Right renal pelvis (tissue), 4 donors: ENCODE results near the gene VPS13D. TPM values are rescaled to one million over a fixed set of nuclear protein-coding genes. Genes with fewer than 3 reads are reported as not detected.
"Not testable (repeated sequence)": the region's sequence is repeated elsewhere in the genome, so short reads cannot be mapped to it uniquely, and the experiment has no call there.

ENCODE experiments used
- DNase-seq, 4 donors: peaks; one replicate each; pipeline ENCODE4 v3.0.0-alpha.2; 2013; ENCODE audit warnings: low read depth in 4 of 4, low spot score in 3 of 4, missing footprints in 1 of 4
- polyA plus RNA-seq, 4 donors: library from polyadenylated mRNA; unstranded; fragments of 120-200 nt; gene quantifications; one replicate each; pipeline ENCODE4 v1.2.1, GENCODE V29; 2013; ENCODE audit not compliant: insufficient read length in 4 of 4

Gene VPS13D
- polyA plus RNA-seq, 4 donors: 24.2 to 27.8 (median 26.3) TPM

DNA sequence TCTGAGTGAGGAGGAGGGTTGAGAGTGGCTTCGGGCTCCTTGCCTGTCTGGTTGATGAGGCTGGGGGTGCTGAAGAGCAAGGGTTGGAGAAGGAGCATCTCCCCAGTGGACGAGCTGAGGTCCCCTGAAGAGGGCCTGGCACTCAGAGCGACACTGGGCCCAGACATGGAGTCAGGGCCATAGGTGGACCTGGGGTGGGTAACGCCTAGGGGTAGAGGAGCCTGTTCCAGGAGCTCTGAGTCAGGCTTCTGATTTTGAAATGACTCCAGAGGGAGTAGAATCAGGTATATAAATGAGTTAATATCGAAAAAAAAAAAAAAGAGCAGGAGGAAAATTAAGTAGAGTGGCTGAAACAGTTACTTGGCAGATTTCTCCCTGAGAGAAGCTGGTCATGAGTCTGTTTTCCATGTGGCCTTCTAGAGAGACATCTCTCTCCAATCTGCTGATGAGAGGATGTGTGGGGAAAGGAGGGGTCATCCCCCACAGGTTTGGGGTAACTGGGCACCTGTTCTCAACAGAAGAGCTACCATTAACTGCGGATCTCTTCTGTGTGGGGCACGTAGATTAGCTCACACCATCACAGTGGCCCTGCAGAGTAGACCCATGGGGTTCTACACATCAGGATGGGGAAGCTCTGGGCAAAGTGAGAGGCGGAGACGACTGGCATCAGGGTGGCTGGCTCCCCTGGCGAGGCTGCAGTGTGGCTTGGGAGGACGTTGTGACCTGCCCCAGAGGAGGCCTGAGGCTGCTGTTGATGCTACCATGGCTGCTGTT is 272.7 kb downstream of the VPS13D start:
- no peak for DNase-seq

DNA sequence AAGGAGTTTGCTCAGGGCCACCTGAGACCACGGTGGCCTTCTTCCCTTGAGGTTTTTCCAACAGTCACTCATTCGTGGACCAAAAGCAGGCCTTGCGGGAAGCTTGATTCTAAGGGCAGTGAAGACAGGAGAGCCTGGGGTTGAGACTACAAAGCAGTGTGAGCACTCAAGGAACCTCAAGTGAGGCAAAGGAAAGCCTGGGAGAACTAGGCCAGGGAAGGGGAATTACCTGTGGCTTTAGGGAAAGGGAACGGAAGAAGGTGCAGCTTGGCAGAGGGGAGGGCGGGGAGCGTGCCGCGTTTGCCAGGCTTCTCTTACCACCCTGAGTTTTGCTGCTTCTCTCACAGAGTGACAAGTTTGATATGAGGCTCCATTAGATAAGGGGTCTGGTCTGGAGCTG is 273.9 kb downstream of the VPS13D start:
- DNase-seq: no peak

DNA sequence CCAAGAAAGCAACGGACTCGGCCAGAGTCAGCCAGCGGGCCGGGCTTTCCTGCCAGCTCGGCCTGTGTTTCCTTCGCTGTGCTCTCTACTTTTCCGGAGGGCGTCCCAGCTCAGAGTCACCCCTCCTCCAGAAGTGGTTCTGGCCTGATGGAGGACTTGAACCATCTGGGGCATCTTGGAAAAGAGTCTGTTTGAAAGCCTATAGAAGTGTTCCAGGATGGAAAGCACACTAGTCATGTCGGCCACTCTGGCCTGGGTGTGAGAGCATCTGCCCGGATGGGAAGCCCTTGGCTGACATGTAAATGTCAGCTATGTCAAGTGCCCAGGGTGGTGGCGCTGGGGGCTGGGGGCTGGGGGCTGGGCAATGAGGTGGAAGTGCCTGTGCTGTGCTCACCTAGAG is 274.8 kb downstream of the VPS13D start:
- no peak for DNase-seq

DNA sequence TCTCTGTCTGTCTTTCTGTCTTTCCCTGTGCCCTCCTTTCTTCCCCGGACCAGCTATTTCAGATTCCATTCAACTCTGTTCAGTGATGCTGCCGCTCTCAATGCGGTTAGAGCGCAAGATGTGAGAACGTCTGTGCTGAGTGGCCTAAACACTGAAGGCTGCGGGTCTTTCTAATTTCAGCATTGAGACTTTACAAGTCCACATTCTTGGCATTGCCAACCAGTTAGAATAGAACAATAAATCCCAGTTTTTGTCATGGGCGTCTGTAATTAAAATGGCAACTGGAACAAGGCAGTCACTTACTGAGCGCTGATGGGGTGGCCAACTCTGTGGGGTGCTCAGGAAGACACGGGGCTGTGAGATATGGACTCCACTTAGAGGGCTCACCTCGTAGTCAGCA is 275.4 kb downstream of the VPS13D start:
- no peak for DNase-seq

DNA sequence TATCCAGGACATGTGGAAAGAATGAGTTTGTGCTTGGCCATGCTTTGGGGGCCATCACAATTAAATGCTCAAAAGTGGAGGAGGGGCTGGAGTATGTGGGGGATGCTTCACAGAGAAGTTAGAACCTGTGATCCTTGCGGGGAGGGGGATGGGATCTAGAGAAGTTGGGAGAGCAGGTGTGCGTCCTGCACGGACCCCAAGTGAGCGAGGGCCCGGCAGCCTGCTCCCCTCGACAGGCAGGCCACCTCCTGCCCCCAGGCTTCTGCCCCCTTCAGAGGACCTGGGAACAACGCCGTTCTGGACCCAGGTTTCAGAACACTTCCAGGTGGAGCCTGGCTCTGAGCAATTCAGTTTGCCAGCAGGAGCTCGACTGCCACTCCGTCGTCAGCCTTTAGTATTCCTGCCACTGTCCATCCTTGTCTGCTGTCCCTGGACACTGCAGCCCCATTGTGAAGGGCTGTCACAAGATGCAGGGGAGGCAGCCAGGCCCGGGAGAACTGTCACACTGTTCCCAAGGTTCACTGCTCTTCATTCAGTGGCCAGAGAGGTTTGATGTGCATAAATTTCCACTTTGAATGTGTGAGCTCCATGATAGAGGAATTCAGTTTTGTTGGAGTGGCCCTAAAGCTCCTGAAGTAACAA is 275.9 kb downstream of the VPS13D start:
- DNase-seq: no peak

DNA sequence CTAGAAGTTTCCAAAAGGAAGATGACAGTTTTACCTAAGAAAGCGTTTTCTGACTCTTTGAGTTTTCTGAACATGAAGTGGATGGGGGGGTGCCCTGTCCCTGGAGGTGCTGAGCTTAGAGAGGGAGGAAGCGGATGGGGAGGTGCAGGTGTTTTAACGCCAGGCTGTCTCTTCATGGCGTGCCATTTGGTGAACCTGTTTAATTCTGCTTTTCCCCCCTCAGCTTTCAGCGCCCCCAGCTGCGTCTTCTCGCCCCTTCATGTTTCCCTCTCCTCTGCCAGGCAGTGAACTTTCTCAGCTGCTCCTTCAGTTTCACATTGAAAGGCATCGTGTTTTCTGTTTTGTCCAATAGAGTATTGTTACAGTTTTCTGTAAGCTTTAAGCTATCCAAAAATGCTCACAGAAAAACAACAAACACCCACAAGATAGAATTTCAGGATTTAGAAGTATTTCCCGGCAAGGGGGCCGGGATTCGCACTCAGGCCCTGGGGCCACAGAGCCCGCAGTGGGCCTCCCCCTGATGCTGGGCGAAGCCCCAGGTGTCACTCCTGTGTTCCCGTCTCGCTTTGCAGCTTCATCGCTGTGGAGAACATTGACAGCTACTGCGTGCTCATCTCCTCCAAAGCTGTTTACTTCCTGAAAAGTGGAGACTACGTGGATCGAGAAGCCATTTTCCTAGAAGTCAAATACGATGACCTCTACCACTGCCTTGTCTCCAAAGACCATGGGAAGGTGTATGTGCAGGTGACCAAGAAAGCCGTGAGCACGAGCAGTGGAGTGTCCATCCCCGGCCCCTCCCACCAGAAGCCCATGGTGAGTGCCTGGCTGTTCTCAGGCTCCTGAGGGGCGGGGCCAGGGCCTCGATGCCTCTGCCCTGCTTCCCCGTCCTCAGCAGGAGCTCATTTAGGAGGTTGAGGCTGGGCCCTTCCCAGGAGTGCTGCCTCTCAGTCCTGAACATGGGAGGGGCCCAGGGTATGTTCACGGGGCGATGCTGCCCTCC is 276.8 kb downstream of the VPS13D start:
- no peak for DNase-seq

DNA sequence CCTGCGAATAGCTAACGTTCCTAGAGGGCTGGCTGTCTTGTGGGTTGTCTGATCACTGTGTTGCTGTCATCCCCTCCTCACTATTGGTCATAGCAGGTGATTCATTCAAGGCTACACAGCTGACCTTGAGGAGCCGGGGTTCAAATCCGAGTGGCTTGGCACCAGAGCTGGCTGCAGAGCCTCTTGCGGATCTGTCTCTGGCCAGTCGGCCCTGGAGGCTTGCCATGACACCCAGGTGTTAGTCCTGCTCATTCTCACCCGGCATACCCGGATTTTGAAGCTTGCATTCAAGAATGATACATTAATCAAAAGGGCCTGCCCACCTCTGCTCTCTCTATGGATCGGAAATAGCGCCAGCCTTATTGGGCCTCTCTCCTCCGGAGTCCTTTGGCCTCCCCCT is 277.8 kb downstream of the VPS13D start:
- no peak for DNase-seq

DNA sequence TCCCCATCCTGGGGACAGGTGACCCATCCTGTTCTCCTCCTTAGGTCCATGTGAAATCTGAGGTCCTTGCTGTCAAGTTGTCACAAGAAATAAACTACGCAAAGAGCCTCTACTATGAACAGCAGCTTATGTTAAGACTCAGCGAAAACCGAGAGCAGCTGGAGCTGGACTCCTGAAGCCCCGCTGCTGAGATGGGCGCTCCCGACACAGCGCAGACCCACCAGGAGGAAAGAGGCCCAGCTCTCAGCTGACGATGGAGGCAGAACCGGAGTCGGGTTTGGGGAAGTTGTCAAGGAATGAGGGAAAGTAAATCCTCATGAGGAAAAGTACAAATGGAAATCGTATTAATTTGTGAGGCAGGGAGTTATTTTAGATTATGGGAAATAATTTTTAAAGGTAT is 279.0 kb downstream of the VPS13D start:
- no peak for DNase-seq

DNA sequence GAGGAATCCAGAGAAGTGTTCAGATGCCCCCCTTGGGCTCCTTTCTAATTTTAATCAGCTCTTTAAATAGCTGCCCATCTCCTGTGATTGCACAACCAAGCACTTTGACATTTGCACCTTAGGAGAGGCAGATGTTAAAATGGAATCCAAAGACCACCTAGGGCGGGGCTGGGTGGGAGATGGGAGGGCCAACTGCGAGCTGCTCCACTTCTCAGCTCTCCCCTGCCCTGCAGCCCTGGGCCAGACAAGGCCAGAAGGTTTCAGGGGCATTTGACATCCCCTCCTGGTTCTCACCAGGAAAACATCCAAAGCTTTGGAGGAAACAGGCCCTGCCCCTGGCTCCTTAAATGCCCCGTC is 281.3 kb downstream of the VPS13D start:
- DNase-seq: no peak

DNA sequence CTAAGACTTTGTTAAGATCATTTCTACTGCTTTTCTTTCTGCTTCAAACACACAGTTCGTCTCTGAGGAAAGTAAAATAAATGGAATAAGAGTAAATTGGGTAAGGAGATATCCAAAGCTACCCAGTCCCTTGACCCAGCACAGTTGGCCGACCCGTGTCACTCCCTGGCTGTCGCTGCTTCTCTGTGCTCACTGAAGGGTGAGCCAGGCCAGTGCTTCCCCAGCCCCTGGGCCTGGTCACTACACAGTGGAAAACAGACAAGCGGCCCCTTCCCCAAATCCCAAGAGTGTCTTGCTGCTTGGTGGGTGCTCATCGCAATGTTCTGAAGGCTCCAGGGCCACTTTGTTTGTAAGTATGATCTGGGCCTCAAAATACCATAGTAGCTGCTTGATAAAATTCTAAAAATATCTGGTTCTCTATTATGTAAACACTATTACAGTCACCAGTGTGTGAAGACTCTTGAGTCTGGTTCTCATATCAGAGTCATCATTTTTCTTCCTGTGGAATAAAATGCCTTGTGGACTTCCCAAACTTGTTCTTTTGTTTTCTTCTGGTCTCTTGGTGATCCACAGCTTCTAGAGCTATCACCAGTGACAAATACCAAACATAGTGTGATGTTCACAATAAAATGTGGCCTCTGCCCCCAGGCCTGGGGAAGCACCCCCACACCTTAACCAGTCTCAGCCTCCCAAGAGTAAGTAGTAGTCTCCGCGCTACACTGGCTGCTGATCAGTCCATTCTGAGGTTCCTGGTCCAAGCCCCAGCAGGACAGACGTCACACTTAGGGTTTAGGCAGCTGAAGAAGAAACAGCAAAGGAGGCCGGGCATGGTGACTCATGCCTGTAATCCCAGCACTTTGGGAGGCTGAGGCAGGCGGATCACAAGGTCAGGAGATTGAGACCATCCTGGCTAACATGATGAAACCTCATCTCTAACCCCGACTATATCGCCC is 282.0 kb downstream of the VPS13D start:
- no peak for DNase-seq

DNA sequence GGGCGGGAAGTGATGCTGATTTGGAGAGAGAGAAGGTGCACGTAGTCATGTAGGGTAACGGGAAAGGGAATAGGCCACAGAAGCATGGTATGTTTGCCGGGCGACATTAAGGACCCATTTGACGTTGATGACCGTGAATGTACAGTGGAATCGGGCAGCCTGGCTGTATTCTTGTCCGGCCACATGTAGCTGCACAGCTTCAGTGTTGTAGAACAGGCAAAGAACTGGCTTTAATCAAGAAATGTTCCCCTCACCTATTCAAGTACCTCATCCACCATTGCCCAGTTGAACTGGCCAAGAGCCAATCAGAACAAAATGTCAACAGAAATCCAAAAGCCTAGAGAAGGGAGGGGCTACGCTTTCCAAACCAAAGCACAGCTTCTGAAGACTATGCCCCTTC is 283.4 kb downstream of the VPS13D start:
- DNase-seq: no peak

DNA sequence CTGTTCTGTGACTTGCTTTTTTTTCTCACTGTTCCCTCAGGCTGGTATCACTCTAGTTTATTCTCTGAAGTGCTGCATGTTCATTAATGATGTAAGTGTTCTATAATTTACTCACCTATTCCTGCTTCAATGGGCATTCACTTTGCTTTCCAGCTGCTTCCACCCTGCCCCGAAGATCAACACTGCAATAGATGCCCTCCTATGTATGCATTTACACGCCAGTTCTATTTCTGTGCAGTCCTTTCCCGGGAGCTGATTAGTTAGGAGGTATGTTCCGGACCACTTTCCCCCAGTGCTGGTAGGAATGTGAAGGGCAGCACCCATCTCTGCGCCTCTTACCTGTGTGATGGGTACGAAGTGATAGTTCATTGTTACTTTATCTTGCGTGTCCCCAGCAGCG is 284.8 kb downstream of the VPS13D start:
- no peak for DNase-seq

DNA sequence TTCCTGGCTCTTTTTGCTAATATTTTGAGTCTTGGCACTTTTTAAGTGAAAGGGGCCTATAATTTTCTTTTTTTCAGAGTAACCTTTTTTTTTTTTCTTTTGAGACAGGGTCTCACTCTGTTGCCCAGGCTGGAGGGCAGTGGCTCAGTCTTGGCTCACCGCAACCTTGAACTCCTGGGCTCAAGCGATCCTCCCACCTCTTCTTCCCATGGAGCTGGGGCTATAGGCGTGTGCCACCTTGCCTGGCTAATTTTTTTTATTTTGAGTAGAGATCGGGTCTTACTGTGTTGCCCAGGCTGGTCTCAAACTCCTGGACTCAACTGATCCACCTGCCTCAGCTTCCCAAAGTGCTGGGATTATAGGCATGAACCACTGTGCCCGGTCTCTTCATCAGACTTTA is 285.4 kb downstream of the VPS13D start:
- DNase-seq: no peak

DNA sequence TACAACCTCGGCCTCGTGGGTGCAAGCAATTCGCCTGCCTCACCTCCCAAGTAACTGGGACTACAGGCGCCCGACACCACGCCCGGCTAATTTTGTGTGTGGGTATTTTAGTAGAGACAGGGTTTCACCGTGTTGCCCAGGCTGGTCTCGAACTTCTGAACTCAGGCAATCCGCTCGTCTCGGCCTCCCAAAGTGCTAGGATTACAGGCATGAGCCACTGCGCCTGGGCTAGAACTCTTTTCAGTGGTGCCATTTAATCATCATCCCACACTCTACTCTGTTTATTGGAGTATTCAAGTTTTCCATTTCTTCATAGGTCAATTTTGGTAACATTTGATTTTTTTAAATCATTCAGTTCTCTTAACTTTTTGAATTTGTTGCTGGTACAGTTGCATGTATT is 286.9 kb downstream of the VPS13D start:
- DNase-seq: no peak

DNA sequence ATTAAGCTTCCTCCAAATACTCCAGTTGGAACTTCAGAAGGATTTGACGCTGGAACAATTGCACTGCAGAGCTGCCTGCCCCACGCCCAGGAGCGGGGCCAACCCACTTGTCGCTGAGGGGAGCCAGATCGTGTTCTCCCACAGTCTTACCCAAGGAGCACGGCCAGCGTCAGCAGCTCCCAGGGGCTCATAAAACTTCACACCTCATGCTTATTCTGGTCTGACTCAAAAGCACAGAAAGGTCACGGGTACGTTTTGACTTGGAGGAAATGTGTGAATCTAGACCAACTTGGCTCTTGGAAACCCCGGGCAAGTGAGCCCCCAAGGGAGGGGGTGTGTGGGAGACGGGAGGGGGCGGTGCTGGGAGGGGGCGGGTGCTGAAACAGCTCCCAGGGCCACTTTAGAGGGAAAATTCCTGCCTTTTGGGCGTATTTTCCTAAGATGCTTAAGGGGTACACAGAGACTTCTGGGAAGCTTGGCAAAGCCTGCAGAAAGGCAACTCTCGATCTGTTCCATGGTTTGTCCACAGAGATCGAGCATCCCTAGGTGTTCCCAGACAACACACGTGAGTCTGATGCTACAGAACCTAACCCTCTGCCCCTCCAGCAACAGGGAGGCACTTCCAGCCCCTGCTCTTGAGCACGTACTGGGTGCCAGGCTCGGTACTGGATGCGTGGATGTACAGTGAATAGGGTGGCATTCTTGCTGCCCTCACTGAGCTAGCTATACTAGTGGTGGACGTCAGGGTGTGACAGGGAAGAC is 289.3 kb downstream of the VPS13D start:
- DNase-seq: no peak

DNA sequence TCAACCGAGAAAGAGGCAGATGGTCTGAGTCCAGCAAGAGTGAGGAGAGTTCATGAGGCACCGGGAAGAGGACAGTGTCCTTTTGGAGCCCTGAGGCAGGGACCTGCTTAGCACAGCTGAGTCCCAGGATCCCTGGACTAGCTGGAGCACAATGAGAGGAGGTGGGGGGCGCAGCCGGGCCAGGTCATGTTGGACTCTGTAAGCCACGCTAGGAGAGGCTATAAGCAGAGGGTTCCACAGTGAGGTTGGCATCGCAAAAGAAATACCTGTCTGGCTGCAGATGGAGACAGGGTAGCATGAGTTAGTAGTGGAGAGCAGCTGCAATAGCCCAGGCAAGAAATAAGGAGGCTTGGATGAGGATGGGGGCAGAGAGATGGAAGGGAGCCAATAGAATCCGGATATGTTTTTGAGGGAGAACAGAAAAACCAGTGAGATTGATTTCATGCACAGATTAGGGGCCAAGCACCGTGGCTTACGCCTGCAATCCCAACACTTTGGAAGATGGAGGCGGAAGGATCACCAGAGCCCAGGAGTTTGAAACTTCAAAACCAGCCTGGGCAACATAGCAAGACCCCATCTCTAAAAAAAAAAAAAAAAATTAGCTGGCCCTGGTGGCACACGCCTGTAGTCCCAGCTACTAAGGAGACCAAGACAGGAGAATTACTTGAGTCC is 290.0 kb downstream of the VPS13D start:
- no peak for DNase-seq

DNA sequence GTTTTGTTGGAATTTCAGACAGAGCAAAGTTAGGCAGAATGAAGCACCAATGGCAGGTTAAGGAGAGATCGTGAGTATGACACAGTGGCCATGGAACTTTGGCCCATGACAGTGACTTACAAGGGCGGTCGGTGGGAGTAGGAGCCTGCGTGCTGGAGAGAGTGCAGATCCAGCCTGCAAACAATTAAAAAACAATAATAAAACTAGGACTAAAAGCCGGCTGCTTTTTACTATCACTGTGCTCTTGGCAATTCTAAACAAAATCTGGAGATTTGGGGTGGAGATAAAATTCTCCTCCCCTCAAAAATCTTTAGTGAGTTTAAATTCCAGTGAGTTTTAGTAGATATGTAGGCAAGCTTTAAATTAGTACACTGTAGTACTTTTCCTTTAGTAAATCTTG is 291.3 kb downstream of the VPS13D start:
- no peak for DNase-seq

DNA sequence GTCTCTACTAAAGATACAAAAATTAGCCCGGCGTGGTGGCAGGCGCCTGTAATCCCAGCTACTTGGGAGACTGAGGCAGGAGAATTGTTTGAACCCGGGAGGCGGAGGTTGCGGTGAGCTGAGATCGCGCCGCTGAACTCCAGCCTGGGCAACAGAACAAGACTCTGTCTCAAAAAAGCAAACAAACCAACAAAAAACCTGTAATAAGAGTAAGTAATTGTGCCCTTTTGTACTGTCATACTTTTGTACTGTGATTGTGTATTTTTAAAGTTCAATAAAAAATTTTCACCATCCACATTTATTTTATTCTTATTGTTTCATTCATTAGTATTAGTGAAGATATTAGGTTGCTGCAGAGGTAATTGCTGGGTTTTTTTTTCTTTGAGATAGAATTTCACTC is 292.9 kb downstream of the VPS13D start:
- DNase-seq: not testable (repeated sequence)

DNA sequence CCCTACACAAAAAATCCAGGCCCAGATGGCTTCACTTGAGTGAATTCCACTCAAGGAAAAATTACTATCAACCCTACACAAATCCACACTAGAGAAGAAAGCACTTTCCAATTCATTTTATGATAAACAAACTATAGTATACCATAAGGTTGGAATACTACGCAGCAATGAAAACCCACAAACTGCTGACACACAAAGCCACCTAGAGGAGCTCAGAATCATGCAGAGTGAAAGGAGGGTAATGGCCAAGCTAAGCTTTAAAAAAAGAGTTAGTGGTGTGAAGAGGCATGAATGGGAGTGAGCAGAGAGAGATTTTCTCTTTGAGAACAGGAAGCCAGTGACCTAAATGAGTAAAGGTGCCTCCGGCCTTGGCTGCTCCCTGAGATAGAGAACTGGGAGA is 294.4 kb downstream of the VPS13D start:
- DNase-seq: no peak
